ENCODE results near the gene PAPSS2. TPM values are rescaled to one million over a fixed set of nuclear protein-coding genes. Genes with fewer than 3 reads are reported as not detected.
A peak's percentile ranks its signal among the peaks of the same experiment; 100 is the strongest.

The PAPSS2 gene
- total and polyA plus RNA-seq, 2 experiments from 2014 or later: 65.9 to 82.3 TPM

DNA sequence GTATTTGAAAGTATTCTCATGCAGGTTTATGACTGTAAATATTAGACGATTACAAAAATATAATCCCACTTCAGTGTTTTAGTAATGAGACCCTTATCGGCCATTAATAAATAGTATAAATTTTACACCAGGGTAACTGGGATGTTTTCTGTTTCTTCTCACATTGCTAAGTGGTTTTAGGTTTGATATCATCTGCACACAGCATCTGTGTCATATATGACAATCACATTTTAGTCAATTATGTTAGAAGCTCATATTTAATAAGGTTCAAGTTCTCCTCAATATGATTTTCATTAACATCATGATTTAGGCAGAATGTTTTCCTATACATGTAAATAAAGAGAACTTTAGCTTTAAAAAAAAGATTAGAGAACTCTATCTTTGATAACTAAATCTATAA, 91.6 kb downstream of the PAPSS2 start:
- peak overlapping the region; percentile 70 for H3K27ac ChIP-seq
- H3K9ac ChIP-seq: peak overlapping the region; percentile 1; the same call in 1 of the 2 replicates
- TF ChIP-seq EZH2phosphoT487 (IDR thresholded peaks at IDR 0.05; ENCODE audit: insufficient read depth, low read depth) (no peak), EZH2 (IDR thresholded peaks at IDR 0.05; ENCODE audit: insufficient read depth, poor library complexity, severe bottlenecking) (no peak)
- no peaks in the 10 kb centered on the region for H3K27me3 ChIP-seq (replicated peaks; ENCODE audit: insufficient read depth)
- peaks cover 36% of the 10 kb centered on the region for H3K4me1 ChIP-seq (ENCODE audit: insufficient read depth)
- no peaks in the 10 kb centered on the region for H4K20me1 ChIP-seq (ENCODE audit: insufficient read depth)
- 95 to 100% methylated on average over 2 of the region's 2 CpGs for WGBS, 2 experiments (ENCODE audit: low coverage in 1 of 2, low lambda C conversion rate in 2 of 2, missing lambda C conversion rate in 2 of 2)
- peaks cover 33% of the 10 kb centered on the region for H3K36me3 ChIP-seq (ENCODE audit: low read depth)
- no peaks in the 10 kb centered on the region for H3K9me3 ChIP-seq (ENCODE audit: low read depth)
- no peak overlapping the region for H2AFZ ChIP-seq
- H3K79me2 ChIP-seq (ENCODE audit: insufficient read depth): no peaks in the 10 kb centered on the region
- peak overlapping the region; percentile 57 for H3K4me2 ChIP-seq (ENCODE audit: unreplicated experiment)
- H3F3A ChIP-seq (ENCODE audit: insufficient read depth): peaks cover 57% of the 10 kb centered on the region
- H3K9me2 ChIP-seq (ENCODE audit: insufficient read depth): no peaks in the 10 kb centered on the region
- H3K4me3 ChIP-seq: no peak overlapping the region
- in situ Hi-C loops (cut with MboI): no loop called here
- DNase-seq: no peak

DNA sequence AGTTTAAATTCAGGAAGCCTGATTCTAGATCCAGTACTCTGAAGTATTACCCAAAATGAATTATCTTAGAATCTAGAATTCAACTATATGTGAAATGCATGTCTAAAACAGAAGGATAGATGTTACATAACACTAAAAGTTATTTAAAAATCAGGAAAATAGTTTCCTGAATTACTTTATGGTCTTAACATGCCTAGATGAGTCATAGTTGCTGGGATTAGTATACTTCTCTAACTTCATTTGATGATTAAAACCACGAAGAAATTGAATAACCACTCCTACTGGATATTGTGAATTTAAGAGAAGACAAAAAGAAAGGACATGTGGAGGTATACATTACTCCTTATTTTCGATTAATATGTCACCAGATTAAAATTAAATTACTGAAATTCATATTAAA, 92.9 kb downstream of the PAPSS2 start:
- peak; percentile 89 for DNase-seq
- peak overlapping the region; percentile 11; the same call in 1 of the 2 replicates for H3K27ac ChIP-seq
- H3K36me3 ChIP-seq (ENCODE audit: low read depth): peaks cover 35% of the 10 kb centered on the region

DNA sequence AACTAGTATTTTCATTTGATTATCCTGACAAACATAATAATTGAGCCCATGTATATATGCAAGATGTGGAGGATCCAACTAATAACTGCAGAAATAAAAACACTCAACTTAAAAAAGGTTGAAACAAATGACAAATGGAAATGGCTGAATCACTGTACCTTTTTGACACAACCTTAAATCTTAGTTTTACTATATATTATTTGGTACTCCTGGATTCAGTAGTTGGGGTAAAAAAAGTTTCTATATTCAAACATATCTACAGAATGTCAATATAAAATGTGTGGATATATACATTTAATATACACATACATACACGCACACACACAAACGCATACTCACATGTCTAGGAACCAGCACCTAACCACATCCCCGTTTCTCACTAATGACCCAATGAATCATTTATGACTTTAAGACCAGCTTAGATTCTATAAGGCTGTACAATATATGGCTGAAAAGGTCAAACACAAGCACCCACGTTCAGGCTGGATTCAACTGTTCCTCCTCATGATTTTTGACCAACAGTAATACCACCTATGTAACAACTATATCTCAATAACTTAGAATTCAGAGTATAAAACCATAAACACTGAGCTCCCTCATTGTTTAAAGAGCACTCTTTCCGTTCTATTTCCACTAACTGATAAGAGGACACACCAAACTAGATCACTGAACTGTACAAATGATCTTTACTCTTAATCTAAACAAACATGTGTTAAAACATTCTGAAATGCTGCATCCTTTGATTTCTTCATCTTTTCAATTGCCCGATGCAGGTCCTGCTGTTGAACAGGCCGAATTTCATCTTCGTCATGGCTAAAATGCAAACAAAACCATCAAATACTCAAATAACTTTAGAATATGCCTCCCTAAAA, 94.6 kb downstream of the PAPSS2 start:
- no peaks in the 10 kb centered on the region for H4K20me1 ChIP-seq (ENCODE audit: insufficient read depth)
- H3K4me1 ChIP-seq (ENCODE audit: insufficient read depth): peaks cover 36% of the 10 kb centered on the region
- H3K9ac ChIP-seq: no peak overlapping the region
- no peak overlapping the region for H2AFZ ChIP-seq
- 95 to 98% methylated on average over 8 of the region's 8 CpGs for WGBS, 2 experiments (ENCODE audit: low coverage in 1 of 2, low lambda C conversion rate in 2 of 2, missing lambda C conversion rate in 2 of 2)
- H3K79me2 ChIP-seq (ENCODE audit: insufficient read depth): no peaks in the 10 kb centered on the region
- no peak overlapping the region for H3K4me2 ChIP-seq (ENCODE audit: unreplicated experiment)
- peaks cover 49% of the 10 kb centered on the region for H3F3A ChIP-seq (ENCODE audit: insufficient read depth)
- H3K4me3 ChIP-seq: no peak overlapping the region
- in situ Hi-C loops (cut with MboI): no loop called here
- no peaks in the 10 kb centered on the region for H3K9me2 ChIP-seq (ENCODE audit: insufficient read depth)
- no peak for DNase-seq
- peaks cover 38% of the 10 kb centered on the region for H3K36me3 ChIP-seq (ENCODE audit: low read depth)
- no peaks in the 10 kb centered on the region for H3K9me3 ChIP-seq (ENCODE audit: low read depth)
- no peaks in the 10 kb centered on the region for H3K27me3 ChIP-seq (replicated peaks; ENCODE audit: insufficient read depth)
- TF ChIP-seq EZH2phosphoT487 (IDR thresholded peaks at IDR 0.05; ENCODE audit: insufficient read depth, low read depth) (no peak), EZH2 (IDR thresholded peaks at IDR 0.05; ENCODE audit: insufficient read depth, poor library complexity, severe bottlenecking) (no peak)
- no peak overlapping the region for H3K27ac ChIP-seq

More for the DNA sequence above, 92.9 kb downstream of the PAPSS2 start:
- in situ Hi-C loops (cut with MboI): no loop called here
- Histone ChIP-seq H3F3A (ENCODE audit: insufficient read depth) (peaks cover 50% of the 10 kb centered on the region), H3K4me2 (ENCODE audit: unreplicated experiment) (peak overlapping the region; percentile 30), H3K4me1 (ENCODE audit: insufficient read depth) (peaks cover 36% of the 10 kb centered on the region), H3K4me3 (no peak overlapping the region), H3K9me3 (ENCODE audit: low read depth) (no peaks in the 10 kb centered on the region), H3K27me3 (replicated peaks; ENCODE audit: insufficient read depth) (no peaks in the 10 kb centered on the region), H3K9ac (no peak overlapping the region), H3K9me2 (ENCODE audit: insufficient read depth) (no peaks in the 10 kb centered on the region), H3K79me2 (ENCODE audit: insufficient read depth) (no peaks in the 10 kb centered on the region), H4K20me1 (ENCODE audit: insufficient read depth) (no peaks in the 10 kb centered on the region), H2AFZ (no peak overlapping the region)
- no peak for TF ChIP-seq EZH2phosphoT487 (IDR thresholded peaks at IDR 0.05; ENCODE audit: insufficient read depth, low read depth)
- no peak for TF ChIP-seq EZH2 (IDR thresholded peaks at IDR 0.05; ENCODE audit: insufficient read depth, poor library complexity, severe bottlenecking)
- 43 to 50% methylated on average over 2 of the region's 2 CpGs for WGBS, 2 experiments (ENCODE audit: low coverage in 1 of 2, low lambda C conversion rate in 2 of 2, missing lambda C conversion rate in 2 of 2)

DNA sequence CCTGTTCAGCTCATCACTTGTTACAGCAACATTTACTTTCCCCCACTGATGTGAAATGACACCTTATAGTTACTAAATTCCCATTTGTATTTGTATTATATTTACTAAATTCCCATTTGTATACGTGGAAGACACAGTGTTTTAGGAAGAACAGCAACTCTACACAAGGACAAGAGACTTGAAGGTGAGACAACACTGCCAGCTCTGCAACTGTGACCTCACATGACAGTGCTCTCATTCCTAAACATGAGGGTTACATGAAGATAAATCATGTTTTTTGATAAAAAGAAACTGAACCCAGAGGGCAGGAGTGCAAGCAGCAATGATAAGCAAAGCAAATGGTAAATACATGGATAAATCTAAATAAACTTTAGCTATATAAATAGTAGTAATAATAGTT, 98.0 kb downstream of the PAPSS2 start:
- WGBS, 2 experiments (ENCODE audit: low coverage in 1 of 2, low lambda C conversion rate in 2 of 2, missing lambda C conversion rate in 2 of 2): 94 to 100% methylated on average over 1 of the region's 1 CpG
- Histone ChIP-seq H4K20me1 (ENCODE audit: insufficient read depth) (no peaks in the 10 kb centered on the region), H3K4me3 (no peak overlapping the region), H3K79me2 (ENCODE audit: insufficient read depth) (no peaks in the 10 kb centered on the region), H3F3A (ENCODE audit: insufficient read depth) (peaks cover 28% of the 10 kb centered on the region), H3K27me3 (replicated peaks; ENCODE audit: insufficient read depth) (no peaks in the 10 kb centered on the region), H3K27ac (no peak overlapping the region), H3K36me3 (ENCODE audit: low read depth) (peaks cover 34% of the 10 kb centered on the region), H3K4me2 (ENCODE audit: unreplicated experiment) (no peak overlapping the region), H3K9me2 (ENCODE audit: insufficient read depth) (no peaks in the 10 kb centered on the region), H3K9me3 (ENCODE audit: low read depth) (no peaks in the 10 kb centered on the region), H3K9ac (no peak overlapping the region), H2AFZ (no peak overlapping the region), H3K4me1 (ENCODE audit: insufficient read depth) (peaks cover 15% of the 10 kb centered on the region)
- in situ Hi-C loops (cut with MboI): no loop called here
- no peak for TF ChIP-seq EZH2phosphoT487 (IDR thresholded peaks at IDR 0.05; ENCODE audit: insufficient read depth, low read depth)
- TF ChIP-seq EZH2 (IDR thresholded peaks at IDR 0.05; ENCODE audit: insufficient read depth, poor library complexity, severe bottlenecking): no peak
- DNase-seq: no peak

All from GM23248 (cell line).